ENCODE data around the gene DLGAP1. TPM values are rescaled to one million over a fixed set of nuclear protein-coding genes. Genes with fewer than 3 reads are reported as not detected.
A peak's percentile ranks its signal among the peaks of the same experiment; 100 is the strongest.

The DLGAP1 gene
- total RNA-seq, 1 donor from 2014 or later, result 3.2 TPM

DNA sequence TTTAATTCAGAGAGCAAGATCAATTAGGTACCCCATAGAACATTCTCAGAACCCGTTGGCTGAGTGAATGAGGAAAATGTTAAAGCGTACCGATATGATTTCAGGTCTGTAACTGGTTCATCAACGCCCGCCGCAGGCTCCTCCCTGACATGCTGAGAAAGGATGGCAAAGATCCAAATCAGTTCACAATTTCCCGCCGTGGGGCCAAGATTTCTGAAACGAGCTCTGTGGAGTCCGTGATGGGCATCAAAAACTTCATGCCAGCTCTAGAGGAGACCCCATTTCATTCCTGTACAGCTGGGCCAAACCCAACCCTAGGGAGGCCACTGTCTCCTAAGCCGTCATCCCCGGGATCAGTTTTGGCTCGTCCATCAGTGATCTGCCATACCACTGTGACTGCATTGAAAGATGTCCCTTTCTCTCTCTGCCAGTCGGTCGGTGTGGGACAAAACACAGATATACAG, 997.8 kb downstream of the DLGAP1 start:
- intact Hi-C loops (cut with DNase I), result no loop called here
- H3K4me1 ChIP-seq, result peaks cover 66% of the 10 kb centered on the region
- H3K27ac ChIP-seq, result no peak overlapping the region

DNA sequence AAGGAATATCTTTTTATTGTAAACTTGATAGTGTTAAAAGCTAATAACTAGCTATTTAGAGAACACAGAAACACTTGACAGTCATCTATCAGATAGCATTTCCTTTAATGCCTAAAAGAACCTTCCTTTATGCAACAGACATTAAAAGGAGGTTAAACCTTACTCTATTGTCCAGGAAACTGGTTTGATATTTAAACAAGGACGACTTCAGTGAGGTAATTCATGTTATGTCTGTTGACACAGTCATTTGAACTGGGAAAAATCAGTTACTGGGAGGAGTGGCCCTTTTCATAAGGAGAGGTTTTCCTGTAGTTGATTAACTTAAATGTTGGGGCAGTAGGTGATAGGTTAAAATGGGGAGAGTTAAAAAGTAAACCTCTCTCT, 998.4 kb downstream of the DLGAP1 start:
- no peak for TF ChIP-seq POLR2AphosphoS5 (IDR thresholded peaks at IDR 0.05; ENCODE audit: insufficient read depth in 1 of 2, low read depth in 1 of 2)
- no peak for TF ChIP-seq POLR2A (IDR thresholded peaks at IDR 0.05)
- TF ChIP-seq, protein P1, sequence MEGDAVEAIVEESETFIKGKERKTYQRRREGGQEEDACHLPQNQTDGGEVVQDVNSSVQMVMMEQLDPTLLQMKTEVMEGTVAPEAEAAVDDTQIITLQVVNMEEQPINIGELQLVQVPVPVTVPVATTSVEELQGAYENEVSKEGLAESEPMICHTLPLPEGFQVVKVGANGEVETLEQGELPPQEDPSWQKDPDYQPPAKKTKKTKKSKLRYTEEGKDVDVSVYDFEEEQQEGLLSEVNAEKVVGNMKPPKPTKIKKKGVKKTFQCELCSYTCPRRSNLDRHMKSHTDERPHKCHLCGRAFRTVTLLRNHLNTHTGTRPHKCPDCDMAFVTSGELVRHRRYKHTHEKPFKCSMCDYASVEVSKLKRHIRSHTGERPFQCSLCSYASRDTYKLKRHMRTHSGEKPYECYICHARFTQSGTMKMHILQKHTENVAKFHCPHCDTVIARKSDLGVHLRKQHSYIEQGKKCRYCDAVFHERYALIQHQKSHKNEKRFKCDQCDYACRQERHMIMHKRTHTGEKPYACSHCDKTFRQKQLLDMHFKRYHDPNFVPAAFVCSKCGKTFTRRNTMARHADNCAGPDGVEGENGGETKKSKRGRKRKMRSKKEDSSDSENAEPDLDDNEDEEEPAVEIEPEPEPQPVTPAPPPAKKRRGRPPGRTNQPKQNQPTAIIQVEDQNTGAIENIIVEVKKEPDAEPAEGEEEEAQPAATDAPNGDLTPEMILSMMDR (IDR thresholded peaks at IDR 0.05), result no peak
- intact Hi-C loops (cut with DNase I), result no loop called here
- peaks cover 68% of the 10 kb centered on the region for H3K4me1 ChIP-seq
- no peak overlapping the region for H3K27ac ChIP-seq
- no peak overlapping the region for H3K4me3 ChIP-seq
- no peak for DNase-seq (ENCODE audit: extremely low spot score in 2 of 2)
- H3K27me3 ChIP-seq, result no peaks in the 10 kb centered on the region
- peaks cover 0 to 35% of the 10 kb centered on the region in 2 donors for H3K36me3 ChIP-seq
- H3K9me3 ChIP-seq, result no peaks in the 10 kb centered on the region

More for the DNA sequence above, 997.8 kb downstream of the DLGAP1 start:
- Histone ChIP-seq H3K9me3 (no peaks in the 10 kb centered on the region), H3K4me3 (no peak overlapping the region), H3K36me3 (peaks cover 0 to 35% of the 10 kb centered on the region in 2 donors), H3K27me3 (no peaks in the 10 kb centered on the region)
- no peak for DNase-seq (ENCODE audit: extremely low spot score in 2 of 2)
- TF ChIP-seq POLR2A (IDR thresholded peaks at IDR 0.05) (no peak), POLR2AphosphoS5 (IDR thresholded peaks at IDR 0.05; ENCODE audit: insufficient read depth in 1 of 2, low read depth in 1 of 2) (no peak)
- TF ChIP-seq, protein P1 (IDR thresholded peaks at IDR 0.05), result no peak

DNA sequence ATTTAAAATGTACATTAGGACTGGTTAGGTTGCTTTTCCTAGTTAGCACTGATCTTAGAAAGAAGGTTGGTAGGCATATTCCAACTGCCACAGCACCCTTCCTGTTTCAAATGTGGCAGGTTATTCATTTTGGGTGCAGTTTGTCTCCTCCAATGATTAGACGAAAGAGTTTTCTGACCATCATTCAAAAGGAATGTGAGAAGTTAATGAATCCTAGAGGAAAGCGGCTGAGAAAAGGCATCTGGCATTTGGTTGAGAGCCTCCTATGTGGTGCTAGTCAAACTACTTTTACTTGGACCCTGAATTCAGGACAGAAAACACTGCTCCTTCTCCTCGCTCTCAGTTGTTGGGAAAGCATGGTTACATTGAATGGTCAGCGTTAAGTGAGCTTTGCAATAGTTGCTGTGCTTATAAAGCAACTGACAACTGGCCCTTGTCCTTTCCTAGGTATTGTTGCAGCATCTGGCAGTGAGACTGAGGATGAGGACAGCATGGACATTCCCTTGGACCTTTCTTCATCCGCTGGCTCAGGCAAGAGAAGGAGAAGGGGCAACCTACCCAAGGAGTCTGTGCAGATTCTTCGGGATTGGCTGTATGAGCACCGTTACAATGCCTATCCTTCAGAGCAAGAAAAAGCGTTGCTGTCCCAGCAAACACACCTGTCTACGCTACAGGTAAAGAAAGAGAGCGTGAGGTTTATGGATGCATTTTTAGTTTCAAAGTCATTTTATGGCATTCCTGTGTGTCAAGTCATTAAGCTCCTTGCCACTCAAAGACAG, 999.0 kb downstream of the DLGAP1 start:
- Histone ChIP-seq H3K4me3 (no peak overlapping the region), H3K9me3 (no peaks in the 10 kb centered on the region), H3K4me1 (peaks cover 68% of the 10 kb centered on the region), H3K36me3 (peaks cover 0 to 33% of the 10 kb centered on the region in 2 donors), H3K27ac (peak overlapping the region; percentile 53), H3K27me3 (no peaks in the 10 kb centered on the region)
- TF ChIP-seq, protein P1 (IDR thresholded peaks at IDR 0.05), result no peak
- no peak for TF ChIP-seq POLR2A (IDR thresholded peaks at IDR 0.05)
- no peak for TF ChIP-seq POLR2AphosphoS5 (IDR thresholded peaks at IDR 0.05; ENCODE audit: insufficient read depth in 1 of 2, low read depth in 1 of 2)
- DNase-seq (ENCODE audit: extremely low spot score in 2 of 2), result no peak
- intact Hi-C loops (cut with DNase I), result no loop called here

DNA sequence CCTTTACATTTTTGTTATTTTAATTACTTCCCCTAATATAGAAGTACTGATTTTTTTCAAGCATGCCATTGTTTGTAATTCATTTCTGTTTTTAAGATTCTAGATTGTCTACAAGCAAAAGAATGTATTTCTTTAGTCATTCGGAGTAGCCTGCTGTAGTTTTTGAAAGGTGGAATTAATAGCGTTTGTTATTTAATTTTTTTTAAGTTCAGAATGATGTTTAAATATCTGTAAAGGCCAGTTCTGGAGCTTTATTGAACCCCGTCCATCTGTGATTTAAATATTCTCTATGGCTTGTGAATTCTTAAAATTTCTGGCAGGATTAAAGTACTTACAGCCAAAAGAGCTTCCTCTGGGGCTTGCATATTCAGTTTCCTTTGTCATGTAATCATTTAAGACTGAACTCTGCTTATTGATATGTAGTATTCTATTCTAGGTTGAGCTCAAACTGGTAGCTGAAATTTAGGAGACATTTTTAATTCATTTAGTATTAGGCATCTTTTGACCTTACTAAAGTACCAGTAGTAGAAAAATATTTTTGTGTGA, 999.9 kb downstream of the DLGAP1 start:
- no peak for DNase-seq (ENCODE audit: extremely low spot score in 2 of 2)
- peaks cover 68% of the 10 kb centered on the region for H3K4me1 ChIP-seq
- H3K4me3 ChIP-seq, result peak overlapping the region in 1 of 2 donors; percentile 74
- H3K36me3 ChIP-seq, result peaks cover 0 to 27% of the 10 kb centered on the region in 2 donors
- TF ChIP-seq, protein P1 (IDR thresholded peaks at IDR 0.05), result no peak
- TF ChIP-seq POLR2AphosphoS5 (IDR thresholded peaks at IDR 0.05; ENCODE audit: insufficient read depth in 1 of 2, low read depth in 1 of 2), result no peak
- no peak for TF ChIP-seq POLR2A (IDR thresholded peaks at IDR 0.05)
- intact Hi-C loops (cut with DNase I), result no loop called here
- no peaks in the 10 kb centered on the region for H3K27me3 ChIP-seq
- no peaks in the 10 kb centered on the region for H3K9me3 ChIP-seq
- H3K27ac ChIP-seq, result peak overlapping the region; percentile 99
